HAP-1 (cell line): ENCODE measurements around the gene NRG3.
"Not testable (repeated sequence)": the region's sequence is repeated elsewhere in the genome, so short reads cannot be mapped to it uniquely, and the experiment has no call there.

ENCODE experiments used
- DNase-seq, 2 experiments: peaks; one replicate each; pipeline ENCODE4 v3.0.0-alpha.2; 2016 to 2020; ENCODE audit warnings: low spot score in 2 of 2
- H3K27me3 ChIP-seq: fragments of 250-450 bp; sonication (Bioruptor Pico); 2 replicates; pipeline ENCODE4 v1.5.1; 2020; ENCODE audit warnings: low read depth, mild to moderate bottlenecking, moderate library complexity
- H3K36me3 ChIP-seq: fragments of 250-450 bp; sonication (Bioruptor Pico); replicated peaks from 2 replicates; pipeline ENCODE4 v1.5.1; 2020; ENCODE audit warnings: mild to moderate bottlenecking
- H3K4me1 ChIP-seq: fragments of 250-450 bp; sonication (Bioruptor Pico); 2 replicates; pipeline ENCODE4 v1.5.1; 2020; ENCODE audit warnings: mild to moderate bottlenecking
- H3K4me3 ChIP-seq: fragments of 250-450 bp; sonication (Bioruptor Pico); 2 replicates; pipeline ENCODE4 v1.5.1; 2020; ENCODE audit warnings: mild to moderate bottlenecking, moderate library complexity
- H3K9me3 ChIP-seq: fragments of 250-450 bp; sonication (Bioruptor Pico); 2 replicates; pipeline ENCODE4 v1.5.1; 2020; ENCODE audit warnings: mild to moderate bottlenecking, moderate library complexity
- in situ Hi-C: fragments of 300-500 bp; cut with MboI; formaldehyde crosslinking; loops from 3 replicates; pipeline ENCODE4 v1.14.3; 2020; ENCODE audit warnings: low sequenced_read_pairs, inconsistent platforms, mixed read lengths

Gene NRG3

GRCh38 chr10:82668221-82668895, 793.4 kb downstream of the NRG3 start:
- H3K4me3 ChIP-seq, result no peak overlapping the region
- in situ Hi-C loops, result no loop called here
- H3K36me3 ChIP-seq, result no peaks in the 10 kb centered on the region
- DNase-seq, result no peak
- no peaks in the 10 kb centered on the region for H3K27me3 ChIP-seq
- H3K4me1 ChIP-seq, result no peaks in the 10 kb centered on the region
- H3K9me3 ChIP-seq, result no peaks in the 10 kb centered on the region

DNA sequence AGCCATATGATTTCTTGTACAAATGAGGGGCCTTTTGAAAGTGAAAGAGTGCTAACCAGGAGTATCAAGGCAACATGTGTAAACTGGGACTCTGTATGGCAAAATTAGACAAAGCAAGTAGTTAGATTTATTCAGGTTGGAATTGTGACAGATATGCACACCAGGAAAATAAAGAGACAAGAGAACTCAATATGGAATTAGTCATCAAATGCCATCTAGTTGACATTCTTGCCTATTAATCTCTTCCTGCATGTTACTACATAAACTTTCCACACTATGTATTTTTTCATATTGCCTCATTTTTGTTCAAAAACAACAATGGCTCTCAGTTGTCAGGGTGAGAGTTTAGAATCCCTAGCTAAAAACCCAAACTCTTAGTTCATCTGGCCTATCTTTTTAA, 799.0 kb downstream of the NRG3 start:
- Histone ChIP-seq H3K4me3 (no peak overlapping the region), H3K9me3 (no peaks in the 10 kb centered on the region), H3K36me3 (no peaks in the 10 kb centered on the region), H3K4me1 (no peaks in the 10 kb centered on the region), H3K27me3 (no peaks in the 10 kb centered on the region)
- in situ Hi-C loops, result no loop called here
- no peak for DNase-seq

DNA sequence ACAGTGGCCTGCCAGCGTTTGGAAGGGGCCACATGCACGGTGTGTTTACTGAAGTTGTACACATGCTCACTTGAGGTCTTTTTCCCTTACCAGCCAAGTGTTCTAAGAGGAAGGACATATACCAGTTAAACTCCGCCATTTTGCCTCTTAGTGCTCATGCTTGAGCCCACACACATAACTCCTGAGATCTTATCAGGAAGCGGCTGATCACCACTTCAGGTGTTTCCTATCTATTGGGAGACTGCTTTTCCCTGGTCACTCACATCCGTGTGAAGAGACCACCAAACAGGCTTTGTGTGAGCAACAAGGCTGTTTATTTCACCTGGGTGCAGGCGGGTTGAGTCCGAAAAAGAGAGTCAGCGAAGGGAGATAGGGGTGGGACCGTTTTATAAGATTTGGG, 802.9 kb downstream of the NRG3 start:
- H3K27me3 ChIP-seq, H3K4me3 ChIP-seq, in situ Hi-C loops, DNase-seq, H3K9me3 ChIP-seq, H3K36me3 ChIP-seq, H3K4me1 ChIP-seq: not testable (repeated sequence)

DNA sequence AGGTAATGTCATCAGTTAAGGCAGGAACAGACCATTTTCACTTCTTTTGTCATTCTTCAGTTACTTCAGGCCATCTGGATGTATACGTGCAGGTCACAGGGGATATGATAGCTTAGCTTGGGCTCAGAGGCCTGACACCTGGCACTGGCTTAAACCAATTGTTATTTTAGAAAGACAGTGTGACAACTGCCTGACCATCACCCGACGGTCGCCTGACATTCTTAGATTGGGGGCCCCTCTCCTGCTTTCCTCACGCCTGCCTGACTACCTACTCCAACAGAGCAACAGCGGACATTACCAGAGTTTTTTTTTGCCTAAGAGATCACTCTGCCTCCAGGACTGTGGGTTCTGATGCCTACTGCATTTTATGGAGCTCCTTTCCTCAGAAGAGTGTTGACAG, 803.5 kb downstream of the NRG3 start:
- H3K4me1 ChIP-seq, H3K27me3 ChIP-seq, H3K4me3 ChIP-seq, DNase-seq, H3K9me3 ChIP-seq, H3K36me3 ChIP-seq, in situ Hi-C loops: not testable (repeated sequence)

DNA sequence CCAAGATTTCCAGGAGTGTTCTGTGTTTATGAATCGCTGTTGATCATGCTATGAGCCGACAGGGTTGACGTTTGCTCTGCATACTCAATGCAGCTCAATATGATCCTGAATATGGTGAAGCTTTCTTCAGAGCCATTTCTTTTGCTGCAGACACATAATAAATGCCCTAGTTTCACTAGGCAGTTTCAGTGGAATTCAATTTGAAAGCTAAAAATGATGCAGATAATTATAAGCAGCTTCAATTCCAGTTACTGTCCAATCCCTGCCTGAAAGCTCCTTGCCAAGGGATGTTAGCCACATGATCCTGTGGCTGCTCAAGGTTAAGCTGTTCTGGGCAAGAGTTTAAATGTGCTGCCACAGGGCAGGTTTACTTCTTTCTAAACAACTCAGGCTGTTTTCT, 805.6 kb downstream of the NRG3 start:
- H3K9me3 ChIP-seq, result no peaks in the 10 kb centered on the region; the same call in 1 of the 2 replicates
- in situ Hi-C loops, result no loop called here

GRCh38 chr10:82683945-82684344, 809.0 kb downstream of the NRG3 start:
- no peaks in the 10 kb centered on the region for H3K36me3 ChIP-seq
- H3K4me1 ChIP-seq, result no peaks in the 10 kb centered on the region
- no peaks in the 10 kb centered on the region; the same call in 1 of the 2 replicates for H3K9me3 ChIP-seq
- DNase-seq, result no peak
- in situ Hi-C loops, result no loop called here
- no peaks in the 10 kb centered on the region for H3K27me3 ChIP-seq
- no peak overlapping the region for H3K4me3 ChIP-seq

More for the DNA sequence above, 805.6 kb downstream of the NRG3 start:
- no peak overlapping the region for H3K4me3 ChIP-seq
- H3K27me3 ChIP-seq, result no peaks in the 10 kb centered on the region
- H3K36me3 ChIP-seq, result no peaks in the 10 kb centered on the region
- no peaks in the 10 kb centered on the region for H3K4me1 ChIP-seq
- DNase-seq, result no peak

DNA sequence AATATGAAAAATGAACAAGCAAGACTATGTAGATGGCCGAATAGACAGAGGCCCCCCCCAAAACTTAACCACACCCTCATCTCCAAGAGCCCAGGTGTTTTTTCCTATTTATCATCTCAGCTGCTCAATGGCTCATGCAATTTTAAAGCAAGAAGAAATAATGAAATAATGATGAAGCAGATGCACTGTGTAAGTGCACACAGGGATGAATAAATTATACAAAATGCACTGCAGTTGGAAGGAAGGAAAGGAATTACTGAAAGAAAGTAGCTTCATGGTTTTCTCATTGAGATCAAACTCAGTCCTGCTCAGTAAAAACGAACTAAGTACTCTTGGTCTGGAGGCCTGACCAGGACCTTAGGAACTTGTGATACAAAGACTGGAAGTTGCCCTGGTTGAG, 810.1 kb downstream of the NRG3 start:
- Histone ChIP-seq H3K4me1 (no peaks in the 10 kb centered on the region), H3K9me3 (no peaks in the 10 kb centered on the region), H3K4me3 (no peak overlapping the region), H3K36me3 (no peaks in the 10 kb centered on the region), H3K27me3 (no peaks in the 10 kb centered on the region)
- no peak for DNase-seq
- in situ Hi-C loops, result no loop called here

- no peaks in the 10 kb centered on the region for H3K27me3 ChIP-seq
- H3K9me3 ChIP-seq, result no peaks in the 10 kb centered on the region
- H3K4me3 ChIP-seq, result no peak overlapping the region
- H3K36me3 ChIP-seq, result no peaks in the 10 kb centered on the region
- in situ Hi-C loops, result no loop called here
- DNase-seq, result no peak
- no peaks in the 10 kb centered on the region for H3K4me1 ChIP-seq
These were observed 816.2 kb downstream of the NRG3 start for GRCh38 chr10:82691211-82691610.

DNA sequence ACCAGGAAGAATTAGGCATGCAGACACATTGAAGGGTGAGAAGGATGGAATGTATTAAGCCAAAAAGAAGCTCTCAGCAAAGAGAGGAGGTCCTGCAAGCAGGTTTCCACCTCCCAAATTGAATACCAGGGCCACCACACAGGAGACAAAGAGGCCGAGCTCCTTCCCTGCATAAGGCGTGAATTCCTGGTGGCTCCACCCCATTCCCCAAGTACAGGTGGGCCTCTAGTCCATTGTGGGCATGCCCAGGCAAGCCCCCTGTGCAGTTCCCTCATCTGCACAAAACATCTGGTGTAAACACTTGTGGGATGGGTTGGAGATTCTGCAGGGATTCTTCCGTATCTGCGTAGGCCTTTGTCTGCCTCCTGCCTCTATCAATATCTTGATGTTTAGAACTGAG, 817.5 kb downstream of the NRG3 start:
- H3K9me3 ChIP-seq, result no peaks in the 10 kb centered on the region
- no peak overlapping the region for H3K4me3 ChIP-seq
- H3K27me3 ChIP-seq, result no peaks in the 10 kb centered on the region
- DNase-seq, result no peak
- no peaks in the 10 kb centered on the region for H3K4me1 ChIP-seq
- no peaks in the 10 kb centered on the region for H3K36me3 ChIP-seq
- in situ Hi-C loops, result no loop called here

DNA sequence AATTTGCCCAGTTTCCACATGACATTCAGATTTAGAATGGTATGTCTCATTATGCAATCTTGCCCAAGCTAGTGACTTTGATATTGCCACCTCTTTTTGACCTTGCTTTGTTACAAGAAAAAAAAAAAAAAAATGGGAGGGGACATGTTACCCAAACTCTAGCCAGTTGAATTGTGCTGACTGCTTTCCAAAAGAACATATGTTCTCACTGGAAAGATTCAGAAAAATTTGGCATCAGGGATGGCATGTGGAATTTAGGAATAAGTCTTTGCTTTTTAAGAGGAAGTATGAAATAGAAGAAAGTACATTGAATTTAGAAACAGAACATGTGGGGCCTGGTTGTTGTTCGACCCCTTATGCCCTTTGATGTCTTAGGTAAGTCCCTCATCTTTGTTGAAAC, 846.8 kb downstream of the NRG3 start:
- no peaks in the 10 kb centered on the region for H3K4me1 ChIP-seq
- H3K36me3 ChIP-seq, result no peaks in the 10 kb centered on the region
- no peaks in the 10 kb centered on the region for H3K9me3 ChIP-seq
- no peak overlapping the region for H3K4me3 ChIP-seq
- no peak for DNase-seq
- in situ Hi-C loops, result no loop called here
- no peaks in the 10 kb centered on the region for H3K27me3 ChIP-seq

DNA sequence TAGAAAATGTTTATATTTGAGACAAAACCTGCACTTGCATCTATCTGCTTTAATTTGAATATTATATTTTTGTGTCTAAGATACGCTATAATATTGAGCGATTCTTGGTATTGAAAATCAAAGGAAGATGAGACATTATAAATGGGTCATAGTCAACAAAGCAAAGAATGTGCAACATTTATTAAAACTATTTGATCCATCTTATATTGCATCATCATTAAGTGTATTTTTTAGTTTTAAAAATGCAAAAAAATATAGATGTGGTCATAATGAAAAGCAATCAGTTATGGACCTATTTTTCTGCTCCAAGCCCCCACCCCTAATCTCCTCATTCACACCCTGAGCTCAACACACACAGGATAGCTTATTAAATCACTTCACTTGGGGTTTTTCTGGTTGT, 847.3 kb downstream of the NRG3 start:
- no peak overlapping the region for H3K4me3 ChIP-seq
- DNase-seq, result no peak
- no peaks in the 10 kb centered on the region for H3K27me3 ChIP-seq
- in situ Hi-C loops, result no loop called here
- H3K9me3 ChIP-seq, result no peaks in the 10 kb centered on the region
- no peaks in the 10 kb centered on the region for H3K36me3 ChIP-seq
- no peaks in the 10 kb centered on the region for H3K4me1 ChIP-seq

- Histone ChIP-seq H3K4me3 (no peak overlapping the region), H3K9me3 (no peaks in the 10 kb centered on the region), H3K36me3 (no peaks in the 10 kb centered on the region), H3K4me1 (no peaks in the 10 kb centered on the region), H3K27me3 (no peaks in the 10 kb centered on the region)
- no peak for DNase-seq
- in situ Hi-C loops, result no loop called here
These were observed 861.3 kb downstream of the NRG3 start for GRCh38 chr10:82736305-82736704.

DNA sequence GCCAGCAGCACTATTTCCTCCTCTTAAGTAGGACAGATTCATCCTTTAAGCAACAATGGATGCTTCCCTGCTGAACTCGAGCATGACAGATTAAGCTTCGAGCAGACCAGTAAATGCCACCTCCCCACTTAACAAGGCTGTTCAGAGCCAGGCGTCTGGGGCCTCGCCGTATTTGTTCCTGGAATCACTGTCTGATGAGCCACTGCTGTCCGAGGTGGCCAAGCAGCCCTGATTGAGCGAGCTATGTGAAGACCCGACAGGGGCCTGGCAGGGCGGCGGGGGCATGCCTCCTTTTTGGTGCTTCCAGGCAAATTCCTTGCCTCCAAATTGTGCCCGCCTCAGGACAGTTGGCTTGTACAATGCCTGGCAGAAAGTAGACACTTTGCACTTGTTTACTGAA, 862.6 kb downstream of the NRG3 start:
- no peaks in the 10 kb centered on the region for H3K36me3 ChIP-seq
- no peaks in the 10 kb centered on the region for H3K9me3 ChIP-seq
- in situ Hi-C loops, result no loop called here
- no peaks in the 10 kb centered on the region for H3K4me1 ChIP-seq
- DNase-seq, result no peak
- no peaks in the 10 kb centered on the region for H3K27me3 ChIP-seq
- H3K4me3 ChIP-seq, result no peak overlapping the region

GRCh38 chr10:82738592-82738991, 863.6 kb downstream of the NRG3 start:
- no peak for DNase-seq
- H3K4me1 ChIP-seq, result no peaks in the 10 kb centered on the region
- in situ Hi-C loops, result no loop called here
- no peaks in the 10 kb centered on the region for H3K27me3 ChIP-seq
- no peaks in the 10 kb centered on the region for H3K9me3 ChIP-seq
- no peak overlapping the region for H3K4me3 ChIP-seq
- no peaks in the 10 kb centered on the region for H3K36me3 ChIP-seq

DNA sequence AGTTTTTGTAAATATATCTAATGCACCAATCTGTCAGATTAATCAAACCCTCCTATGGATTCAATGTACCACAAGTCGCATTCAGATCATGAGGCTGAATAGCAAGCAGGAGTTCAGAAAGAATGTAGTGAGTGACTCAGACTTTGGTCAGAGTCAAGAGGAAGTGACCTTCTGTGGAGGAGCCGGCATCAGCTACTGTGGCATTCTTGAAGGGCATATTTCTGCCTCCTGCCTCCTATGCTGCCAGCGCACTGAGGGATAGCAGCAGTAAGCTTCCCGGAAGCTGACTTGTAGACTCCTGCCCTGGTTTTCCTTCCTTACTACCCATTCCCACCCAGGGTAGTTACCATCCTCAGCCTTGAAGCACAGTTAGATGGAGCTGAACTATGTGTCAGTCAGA, 867.5 kb downstream of the NRG3 start:
- in situ Hi-C loops, result no loop called here
- Histone ChIP-seq H3K4me1 (no peaks in the 10 kb centered on the region), H3K9me3 (no peaks in the 10 kb centered on the region), H3K27me3 (no peaks in the 10 kb centered on the region), H3K36me3 (no peaks in the 10 kb centered on the region), H3K4me3 (no peak overlapping the region)
- DNase-seq, result no peak
